HG02852 (cell line): ENCODE data around the gene SEC31B.

ENCODE experiments used
- ATAC-seq: cut with Tn5 transposase; IDR thresholded peaks from one replicate; pipeline ENCODE4 v1.9.1; 2021; ENCODE audit warnings: mild to moderate bottlenecking, moderate library complexity; ENCODE audit not compliant: unreplicated experiment

Gene SEC31B

GRCh38 chr10:100446130-100446761 lies 73.4 kb downstream of the SEC31B start:
- no peak for ATAC-seq

DNA sequence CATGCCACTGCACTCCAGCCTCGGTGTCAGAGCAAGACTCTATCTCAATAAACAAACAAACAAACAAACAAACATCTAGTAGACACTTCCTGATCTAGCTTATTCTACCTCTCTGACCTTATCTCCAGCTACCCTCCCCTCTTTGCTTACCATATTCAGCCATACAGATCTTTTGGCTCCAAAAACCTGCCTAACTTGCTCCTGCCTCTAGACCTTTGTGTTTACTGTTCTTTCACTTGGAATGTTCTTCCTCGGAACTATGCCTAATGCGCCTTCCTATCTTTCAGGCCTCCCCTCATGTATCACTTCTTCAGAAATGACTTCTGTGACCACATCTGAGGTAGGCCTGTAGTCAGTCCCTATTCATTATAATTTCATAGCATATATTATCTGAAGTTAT lies 77.1 kb downstream of the SEC31B start:
- ATAC-seq: no peak

- no peak for ATAC-seq
Measured at GRCh38 chr10:100438674-100439315, 80.9 kb downstream of the SEC31B start.
